ENCODE data around the gene TRAPPC2L. TPM values are rescaled to one million over a fixed set of nuclear protein-coding genes. Genes with fewer than 3 reads are reported as not detected.

TRAPPC2L gene, protein sequence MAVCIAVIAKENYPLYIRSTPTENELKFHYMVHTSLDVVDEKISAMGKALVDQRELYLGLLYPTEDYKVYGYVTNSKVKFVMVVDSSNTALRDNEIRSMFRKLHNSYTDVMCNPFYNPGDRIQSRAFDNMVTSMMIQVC
- total RNA-seq (2014; rRNA removed; shearing (Covaris generic)), result 120 and 125 TPM in 2 replicates

DNA sequence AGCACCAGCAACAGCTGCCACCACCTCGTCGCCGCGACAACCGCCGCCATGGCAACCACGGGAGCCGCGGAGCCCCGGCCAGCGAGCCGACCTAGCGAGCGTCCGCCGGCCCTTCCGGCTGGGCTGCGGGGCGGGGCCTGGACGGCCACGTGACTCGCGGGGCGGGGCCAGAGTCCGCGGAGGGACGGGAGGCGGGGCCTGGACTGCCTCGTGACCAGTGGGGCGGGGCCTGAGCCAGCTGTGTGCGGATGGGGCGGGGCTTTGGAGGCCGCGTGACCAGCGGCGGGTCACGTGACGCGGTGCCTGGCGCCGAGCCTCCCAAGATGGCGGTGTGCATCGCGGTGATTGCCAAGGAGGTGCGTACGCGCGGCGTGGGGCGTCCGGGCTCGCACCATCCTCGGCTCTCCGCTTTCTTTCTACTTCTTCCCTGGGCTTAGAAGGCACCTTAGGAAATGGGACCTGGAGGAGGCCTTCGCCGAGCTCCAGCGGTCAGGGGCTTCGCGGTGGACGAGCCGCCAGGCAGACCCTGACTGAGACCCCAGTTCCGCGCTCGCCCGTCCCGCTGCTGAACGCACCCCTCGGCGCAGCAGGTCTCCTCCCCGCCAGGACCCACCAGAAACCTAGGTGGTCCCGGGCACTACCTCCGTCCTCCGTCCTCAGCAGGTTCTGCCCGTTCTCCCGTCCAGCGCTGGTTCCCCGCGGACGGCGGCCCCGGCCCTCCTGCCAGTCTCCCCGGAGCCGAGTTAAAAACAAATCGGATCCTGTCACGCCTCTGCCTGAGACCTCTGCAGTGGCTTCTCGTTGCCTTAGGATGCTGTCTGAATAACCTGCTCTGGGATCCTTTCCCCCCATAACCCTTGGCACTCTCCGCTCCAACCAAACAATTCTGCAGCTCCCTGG lies at the start of gene TRAPPC2L, which contains the start of gene GALNS:
Gene TRAPPC2L, plus strand, starts transcription at position 300 of the 900 bp plus-strand sequence. Its CDS starts 24 bp downstream, at position 324.
Gene GALNS, minus strand, starts transcription at position 120 of the 900 bp plus-strand sequence. Its CDS starts 70 bp downstream, at position 50.
- peak; percentile 96 for DNase-seq (ENCODE audit: low spot score)

DNA sequence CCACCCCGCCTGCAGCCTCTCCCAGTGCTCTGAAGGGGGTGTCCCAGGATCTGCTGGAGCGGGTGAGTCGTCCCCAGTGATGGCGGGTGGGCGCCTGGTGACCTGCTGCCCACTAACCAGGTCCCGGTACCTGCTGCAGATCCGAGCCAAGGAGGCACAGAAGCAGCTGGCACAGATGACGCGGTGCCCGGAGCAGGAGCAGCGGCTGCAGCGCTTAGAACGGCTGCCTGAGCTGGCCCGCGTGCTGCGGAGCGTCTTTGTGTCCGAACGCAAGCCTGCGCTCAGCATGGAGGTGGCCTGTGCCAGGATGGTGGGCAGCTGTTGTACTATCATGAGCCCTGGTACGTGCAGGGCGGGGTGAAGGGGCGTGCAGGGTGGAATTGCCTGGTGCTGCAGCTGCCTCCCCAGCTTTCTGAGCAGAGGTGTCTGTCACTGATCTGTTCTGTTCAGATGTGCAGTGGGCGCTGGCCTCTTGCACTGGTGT lies 49.7 kb upstream of the TRAPPC2L start:
- DNase-seq (ENCODE audit: low spot score), result no peak

DNA sequence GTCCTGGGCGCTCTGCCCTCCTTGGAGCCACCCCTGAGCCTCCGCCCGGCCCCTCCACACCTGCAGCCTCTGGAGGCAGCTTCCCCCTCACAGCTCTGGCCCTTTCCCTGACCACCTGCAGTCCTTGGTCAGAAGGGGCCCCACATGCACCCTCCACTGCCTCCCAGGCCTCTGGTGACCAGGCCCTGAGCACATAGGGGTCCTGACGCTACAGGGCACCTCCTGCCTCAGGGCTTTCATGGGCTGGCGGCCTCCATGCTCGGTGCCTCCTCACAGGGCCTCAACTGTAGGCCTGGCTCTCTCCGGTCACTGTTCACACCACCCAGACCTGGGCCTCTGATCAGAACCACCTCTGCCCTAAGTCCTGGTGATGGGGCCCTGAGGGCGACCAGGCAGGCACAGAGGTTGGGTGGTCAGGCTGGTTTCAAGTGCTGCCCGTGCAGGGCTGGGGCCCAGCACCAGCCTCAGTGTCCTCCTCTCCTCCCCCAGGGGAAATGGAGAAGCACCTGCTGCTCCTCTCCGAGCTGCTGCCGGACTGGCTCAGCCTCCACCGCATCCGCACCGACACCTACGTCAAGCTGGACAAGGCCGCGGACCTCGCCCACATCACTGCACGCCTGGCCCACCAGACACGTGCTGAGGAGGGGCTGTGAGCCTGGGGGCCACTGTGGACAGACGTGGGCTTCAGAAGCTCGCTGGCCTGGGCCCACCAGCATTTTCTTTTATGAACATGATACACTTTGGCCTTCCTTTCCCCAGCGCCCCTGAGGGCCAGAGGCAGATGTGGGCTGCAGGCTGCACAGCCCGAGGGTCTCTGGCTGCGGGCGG lies 49.1 kb upstream of the TRAPPC2L start:
- no peak for DNase-seq (ENCODE audit: low spot score)

DNA sequence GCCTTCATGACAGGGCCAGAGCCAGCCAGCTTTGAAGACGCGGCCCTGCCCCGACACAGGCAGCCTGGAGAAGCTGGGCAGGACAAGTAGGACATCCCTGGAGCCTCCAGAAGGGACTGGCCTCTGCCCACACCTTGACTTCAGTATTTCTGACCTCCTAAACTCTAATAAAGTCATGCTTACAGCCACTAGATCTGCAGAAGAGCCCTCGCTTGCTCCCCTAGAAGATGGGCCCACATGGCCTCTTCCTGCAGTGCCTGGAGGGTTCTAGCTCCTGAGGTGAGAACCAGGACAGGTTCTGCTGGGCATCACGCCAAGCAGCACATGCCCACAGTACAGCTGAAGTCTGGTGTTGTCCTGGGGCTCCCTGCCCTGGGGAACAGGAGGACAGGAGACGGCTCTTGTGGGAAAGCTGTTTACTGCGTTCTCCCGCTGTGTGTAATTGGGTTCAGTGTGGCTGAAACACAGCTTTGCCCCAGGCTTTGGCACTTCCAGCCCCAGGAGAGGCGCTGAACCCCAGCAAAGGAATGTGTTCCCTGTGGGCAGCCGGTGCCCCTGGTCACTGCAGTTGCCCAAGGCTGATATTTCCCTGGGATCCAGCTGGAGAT lies 47.8 kb upstream of the TRAPPC2L start:
- DNase-seq (ENCODE audit: low spot score), result no peak

DNA sequence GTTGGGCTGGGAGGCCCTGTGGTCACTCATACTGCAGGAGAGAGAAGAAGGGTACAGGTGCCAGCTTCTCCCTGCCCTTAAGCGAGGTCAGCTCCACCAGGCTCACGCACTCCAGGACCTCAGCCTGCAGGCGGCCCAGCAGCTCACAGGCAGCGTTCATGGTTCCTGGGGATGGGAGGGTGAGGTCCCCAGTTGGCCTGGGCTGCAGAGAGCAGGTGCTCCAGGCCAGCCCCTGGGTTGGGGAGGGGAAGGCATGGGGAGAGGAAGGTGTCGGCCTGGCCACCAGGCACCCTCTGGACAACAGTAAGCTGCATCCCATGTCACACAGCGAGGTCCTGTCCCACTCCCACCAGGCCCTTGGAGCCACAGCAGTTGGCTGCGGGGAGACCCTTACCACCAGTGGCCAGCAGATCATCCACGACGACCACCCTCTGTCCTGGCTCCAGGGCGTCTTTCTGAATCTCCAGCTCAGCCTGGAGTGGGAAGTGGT lies 47.2 kb upstream of the TRAPPC2L start:
- no peak for DNase-seq (ENCODE audit: low spot score)

DNA sequence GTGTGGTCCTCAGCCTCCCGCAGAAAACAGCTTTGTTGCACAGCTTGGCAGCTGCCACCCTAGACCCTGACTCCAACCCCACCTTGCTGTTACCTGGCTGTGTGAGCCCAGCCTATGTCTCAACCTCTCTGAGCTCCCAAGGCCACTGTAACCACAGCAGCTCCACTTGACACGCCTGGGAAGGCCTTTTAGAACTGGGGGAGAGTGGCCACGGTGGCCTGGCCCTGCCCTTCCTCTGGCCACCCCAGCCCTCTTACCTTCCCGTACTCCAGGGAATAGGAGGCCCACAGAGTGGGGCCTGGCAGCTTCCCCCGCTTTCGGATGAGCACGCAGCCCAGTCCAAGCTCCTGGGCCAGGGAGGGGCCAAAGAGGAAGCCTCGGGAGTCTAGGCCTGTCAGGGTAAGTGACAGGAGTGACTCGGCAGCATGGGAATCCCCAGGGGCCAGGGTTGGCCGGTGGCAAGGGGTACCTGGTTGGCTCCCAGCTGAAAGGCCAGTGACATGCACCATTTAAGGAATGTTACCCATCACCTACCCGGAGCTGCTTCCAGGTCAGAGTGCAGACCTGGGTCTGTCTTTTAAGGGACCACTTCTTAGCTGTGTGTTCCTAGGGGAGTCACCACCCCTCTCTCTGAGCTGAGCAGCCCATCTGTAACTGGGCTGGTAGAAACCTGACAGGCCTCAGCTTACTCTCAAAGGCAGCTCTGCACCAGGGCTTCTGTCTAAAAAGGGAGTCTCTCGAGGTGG lies 46.6 kb upstream of the TRAPPC2L start:
- DNase-seq (ENCODE audit: low spot score), result no peak

DNA sequence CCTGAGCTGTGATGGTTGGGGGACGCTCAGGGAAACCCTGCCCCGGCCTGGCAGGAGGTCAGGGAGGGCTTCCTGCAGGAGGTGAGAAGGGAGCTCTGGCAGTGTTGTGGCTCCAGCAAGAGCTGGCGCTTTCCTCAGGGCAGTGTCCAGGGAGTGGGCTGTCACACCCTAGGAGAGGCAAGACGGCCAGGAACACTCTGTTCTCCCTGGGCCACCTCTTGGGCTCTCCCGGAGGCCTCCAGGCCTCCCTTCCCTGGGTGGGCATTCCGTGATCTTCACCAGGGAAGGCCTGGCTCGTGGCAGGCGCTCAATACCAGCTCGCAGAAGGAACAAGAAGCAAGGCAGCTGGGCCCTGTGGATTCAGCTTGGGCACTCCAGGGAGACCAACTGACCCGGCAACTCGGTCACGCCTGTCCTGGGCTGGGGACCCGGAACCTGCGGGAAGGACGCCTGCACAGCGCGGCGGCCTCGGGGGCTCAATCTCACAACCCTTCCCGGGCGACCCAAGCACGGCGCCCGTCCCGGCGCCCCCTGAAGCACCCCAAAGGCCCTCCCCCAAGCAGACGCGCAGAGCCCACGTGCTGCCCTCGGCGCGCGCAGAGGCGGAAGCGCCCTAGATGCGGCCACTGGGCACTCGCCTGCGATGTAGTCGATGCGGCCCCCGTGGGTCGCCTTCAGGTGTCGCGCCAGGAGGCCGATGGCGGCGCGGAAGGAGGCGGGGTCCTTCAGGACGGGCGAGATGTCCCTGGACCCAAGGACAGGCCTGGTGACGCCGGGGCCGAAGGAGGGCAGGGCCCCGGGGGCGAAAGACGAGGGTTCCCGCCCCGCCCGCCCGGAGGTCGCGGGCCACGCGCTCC lies 45.8 kb upstream of the TRAPPC2L start:
- DNase-seq (ENCODE audit: low spot score), result peak; percentile 74

DNA sequence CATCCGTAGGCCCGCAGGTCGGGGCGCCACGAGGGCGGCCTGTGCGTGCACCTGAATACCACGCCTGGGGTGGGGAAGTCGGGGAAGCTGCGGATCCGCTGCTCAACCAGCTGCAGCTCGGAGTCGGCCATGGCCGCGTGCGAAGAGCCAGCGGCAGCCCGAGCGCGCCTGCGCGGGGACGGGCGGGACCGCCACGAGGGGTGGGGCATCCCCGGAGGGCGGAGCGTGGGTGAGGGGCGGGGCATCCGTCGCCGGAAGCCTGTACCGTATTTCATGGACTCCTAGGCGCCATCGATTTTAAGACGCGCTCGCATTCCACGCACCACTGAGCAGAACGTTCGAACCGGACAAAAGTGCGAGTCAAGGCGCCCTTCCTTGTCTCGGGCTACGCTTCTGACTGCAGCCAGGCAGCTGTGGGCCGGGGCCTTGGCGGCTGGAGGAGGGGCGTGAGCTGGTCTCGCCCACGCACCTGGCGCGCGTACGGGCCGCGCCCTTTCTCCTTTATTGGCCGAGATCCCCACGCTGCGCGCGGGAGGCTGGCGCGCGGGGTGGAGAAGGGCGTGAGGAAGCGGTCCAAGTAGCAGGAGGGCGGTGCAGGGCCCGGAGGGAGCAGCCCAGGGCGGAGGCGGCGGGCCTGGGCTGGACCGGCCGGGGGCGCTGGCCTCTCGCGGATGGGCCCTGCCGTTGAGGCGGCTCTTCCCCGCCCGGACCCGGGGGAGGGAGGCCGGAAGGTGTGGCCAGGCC lies 45.0 kb upstream of the TRAPPC2L start, which contains the start of gene APRT:
Gene APRT, minus strand, starts transcription at position 160 of the 744 bp plus-strand sequence. Its CDS starts 29 bp downstream, at position 131.
- peak; percentile 92 for DNase-seq (ENCODE audit: low spot score)

DNA sequence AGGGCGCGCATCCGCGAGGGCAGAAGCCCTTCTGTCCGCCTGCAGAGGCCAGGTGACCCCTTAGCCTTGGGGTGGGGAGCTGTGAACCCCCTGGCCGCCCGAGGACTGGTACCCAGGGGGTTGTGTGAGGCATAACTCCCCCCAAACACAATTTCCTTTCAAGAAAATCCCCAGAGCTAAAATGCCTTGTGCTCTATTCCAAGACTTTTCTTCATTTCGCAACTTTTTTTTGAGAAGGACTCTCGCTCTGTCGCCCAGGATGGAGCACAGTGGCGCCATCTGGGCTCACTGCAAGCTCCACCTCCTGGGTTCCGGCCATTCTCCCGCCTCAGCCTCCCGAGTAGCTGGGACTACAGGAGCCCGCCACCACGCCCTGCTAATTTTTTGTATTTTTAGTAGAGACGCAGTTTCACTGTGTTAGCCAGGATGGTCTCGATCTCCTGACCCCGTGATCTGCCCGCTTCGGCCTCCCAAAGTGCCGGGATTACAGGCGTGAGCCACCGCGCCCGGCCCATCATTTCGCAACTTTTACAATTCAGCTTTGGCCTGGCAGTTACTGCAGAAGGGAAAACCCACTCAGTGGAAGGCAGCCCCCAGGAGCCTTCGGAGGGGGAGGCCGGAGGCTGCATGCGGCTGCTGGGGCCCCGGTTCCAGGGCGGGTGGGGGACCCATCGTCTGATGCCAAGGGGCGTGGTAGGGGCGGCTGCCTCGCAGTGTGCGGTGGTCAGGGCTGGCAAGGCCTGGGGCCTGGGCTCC lies 44.2 kb upstream of the TRAPPC2L start:
- peak; percentile 55 for DNase-seq (ENCODE audit: low spot score)

DNA sequence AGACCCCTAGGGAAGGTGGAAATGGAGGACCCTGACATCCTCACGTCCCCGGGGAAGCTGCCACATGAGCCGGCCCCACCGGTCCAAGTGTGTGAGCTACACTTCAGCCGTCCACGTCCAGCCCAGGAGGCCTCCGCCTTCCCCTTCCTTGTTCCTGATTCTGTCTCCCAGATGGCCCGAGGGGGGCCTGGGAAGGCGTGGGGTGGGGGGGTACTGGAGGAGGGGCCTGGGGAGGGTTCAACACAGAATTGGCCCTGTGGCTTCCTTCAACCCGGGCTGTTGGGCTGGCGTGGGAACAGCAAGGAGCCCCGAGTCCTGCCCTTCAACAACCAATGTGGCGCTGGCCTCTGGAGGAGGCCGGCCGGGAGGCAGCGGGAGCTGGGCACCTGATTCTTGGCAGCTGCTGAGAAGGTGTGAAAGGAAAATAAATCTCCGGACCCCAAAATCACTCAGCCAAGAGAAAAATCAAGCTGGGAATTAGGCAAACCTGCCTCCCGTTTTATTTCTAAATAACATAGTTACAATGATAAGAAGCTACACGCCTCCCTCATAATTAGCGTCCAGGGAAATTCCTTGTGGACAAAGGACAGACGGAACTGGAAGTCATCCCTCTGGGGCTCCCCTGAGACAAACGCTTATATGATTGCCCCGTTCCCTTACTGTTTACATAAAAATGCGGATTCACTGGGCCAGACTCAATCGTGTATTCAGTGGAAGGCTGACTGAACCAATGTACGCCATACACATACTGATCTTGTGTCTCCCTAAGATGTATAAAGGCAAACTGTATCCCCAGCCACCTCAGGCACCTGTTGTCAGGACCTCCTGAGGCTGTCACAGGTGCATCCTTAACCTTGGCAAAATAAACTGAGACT lies 43.4 kb upstream of the TRAPPC2L start:
- DNase-seq (ENCODE audit: low spot score), result no peak

DNA sequence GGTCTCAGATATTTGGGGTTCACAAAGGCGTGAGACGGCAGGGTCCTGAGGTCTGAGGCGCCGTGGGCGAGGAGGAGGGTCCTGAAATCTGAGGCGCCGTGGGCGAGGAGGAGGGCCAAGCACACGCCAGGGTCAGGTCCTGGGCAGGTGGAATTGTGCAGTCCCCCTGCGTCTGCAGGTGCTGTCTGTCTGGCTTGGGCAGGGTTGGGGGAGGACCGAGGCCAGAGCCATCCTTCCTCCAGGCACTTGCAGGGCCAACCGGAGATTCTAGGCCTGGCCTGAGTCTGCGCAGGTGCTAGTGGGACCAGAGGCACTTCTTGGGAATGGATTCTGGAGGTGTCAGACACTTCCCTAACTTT lies 42.8 kb upstream of the TRAPPC2L start:
- no peak for DNase-seq (ENCODE audit: low spot score)

DNA sequence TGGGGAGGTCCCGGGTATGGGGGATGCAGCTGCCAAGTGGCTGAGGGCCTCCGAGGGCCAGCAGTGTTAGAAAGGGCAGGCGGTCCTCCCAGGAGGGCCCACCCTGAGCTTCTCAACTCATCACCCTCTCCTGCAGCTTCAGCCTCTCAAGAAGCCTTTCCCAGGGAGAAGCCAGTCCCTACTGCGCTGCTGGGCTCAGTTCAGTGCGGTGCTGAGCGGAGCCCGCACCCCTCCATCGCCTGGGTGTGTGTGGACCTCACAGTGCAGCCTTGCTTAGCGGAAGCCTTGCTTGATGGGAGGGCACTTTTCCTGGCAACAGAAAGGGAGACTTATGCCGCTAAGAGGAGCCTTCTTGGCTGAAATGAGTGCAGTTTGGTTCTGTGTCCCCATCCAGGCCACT lies 41.7 kb upstream of the TRAPPC2L start:
- DNase-seq (ENCODE audit: low spot score), result no peak

DNA sequence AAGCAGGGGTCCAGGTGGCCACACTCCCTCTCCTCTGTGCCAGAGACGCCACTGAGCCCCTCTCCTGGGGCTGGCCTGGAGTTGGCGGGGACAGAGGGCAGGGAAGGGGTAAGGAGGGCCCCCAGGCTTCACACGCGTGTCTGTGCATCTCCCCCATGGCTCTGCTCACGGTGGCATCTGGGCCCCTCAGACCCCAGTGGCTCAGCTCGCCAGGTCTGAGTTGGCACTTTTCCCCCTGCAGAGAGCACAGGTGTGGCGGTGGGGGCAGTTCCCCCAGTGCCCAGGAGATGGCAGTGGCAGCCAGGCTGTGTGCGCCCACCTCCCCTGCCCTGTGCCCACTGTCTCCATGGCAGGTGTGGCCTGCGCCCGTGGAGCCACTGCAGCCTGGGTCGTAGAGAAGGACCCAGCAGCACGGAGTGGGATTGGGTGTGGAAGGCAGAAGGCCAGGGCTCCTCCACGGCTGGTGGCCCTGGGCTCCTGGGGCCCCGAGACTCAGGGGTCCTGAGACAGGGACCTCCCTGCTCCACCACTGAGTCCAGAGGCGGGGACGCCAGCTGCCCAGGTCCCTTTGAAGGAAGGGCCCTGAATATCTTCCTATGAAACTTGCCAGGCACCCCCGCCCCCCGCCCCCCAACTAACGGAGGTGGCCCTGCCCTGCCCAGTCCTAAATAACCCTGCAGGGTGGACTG lies 40.9 kb upstream of the TRAPPC2L start:
- peak; percentile 71 for DNase-seq (ENCODE audit: low spot score)

DNA sequence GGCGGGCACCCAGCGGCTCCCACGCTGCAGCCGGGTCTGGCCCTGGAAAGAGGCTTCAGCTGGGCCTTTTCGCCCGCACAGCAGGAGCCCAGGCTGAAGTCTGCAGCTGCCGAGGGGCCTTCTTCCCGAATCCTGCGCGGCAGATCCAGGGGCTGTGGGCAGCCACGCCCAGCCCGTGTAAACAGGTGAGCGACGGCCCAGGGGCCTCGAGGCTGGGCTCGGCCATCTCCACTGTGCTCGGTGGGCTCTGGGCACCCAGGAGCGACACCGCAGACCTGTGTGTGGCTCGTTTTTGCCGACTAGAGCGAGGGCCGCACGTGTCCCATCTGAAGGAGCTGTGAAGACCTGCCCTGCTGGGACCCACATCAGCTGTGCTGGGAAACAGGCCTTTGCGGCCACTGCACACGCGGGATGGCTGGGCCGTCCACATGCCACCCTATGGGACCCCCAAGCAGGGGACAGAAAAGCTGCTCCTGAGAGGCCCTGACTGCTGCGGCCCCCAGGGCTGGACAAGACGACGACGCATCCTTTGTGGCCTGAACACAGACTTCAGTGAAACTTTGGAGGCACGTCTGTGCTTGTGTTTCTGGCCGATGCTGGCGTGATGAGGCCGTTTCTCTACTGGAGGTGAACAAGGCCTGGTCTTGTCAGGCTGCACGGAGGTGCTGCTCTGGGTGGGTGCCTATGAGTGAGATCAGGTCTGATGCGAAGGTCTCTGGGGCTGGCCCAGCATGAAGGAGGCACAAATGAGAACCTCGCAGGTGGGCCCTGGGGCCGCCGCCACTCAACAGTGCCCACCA lies 40.0 kb upstream of the TRAPPC2L start:
- no peak for DNase-seq (ENCODE audit: low spot score)

DNA sequence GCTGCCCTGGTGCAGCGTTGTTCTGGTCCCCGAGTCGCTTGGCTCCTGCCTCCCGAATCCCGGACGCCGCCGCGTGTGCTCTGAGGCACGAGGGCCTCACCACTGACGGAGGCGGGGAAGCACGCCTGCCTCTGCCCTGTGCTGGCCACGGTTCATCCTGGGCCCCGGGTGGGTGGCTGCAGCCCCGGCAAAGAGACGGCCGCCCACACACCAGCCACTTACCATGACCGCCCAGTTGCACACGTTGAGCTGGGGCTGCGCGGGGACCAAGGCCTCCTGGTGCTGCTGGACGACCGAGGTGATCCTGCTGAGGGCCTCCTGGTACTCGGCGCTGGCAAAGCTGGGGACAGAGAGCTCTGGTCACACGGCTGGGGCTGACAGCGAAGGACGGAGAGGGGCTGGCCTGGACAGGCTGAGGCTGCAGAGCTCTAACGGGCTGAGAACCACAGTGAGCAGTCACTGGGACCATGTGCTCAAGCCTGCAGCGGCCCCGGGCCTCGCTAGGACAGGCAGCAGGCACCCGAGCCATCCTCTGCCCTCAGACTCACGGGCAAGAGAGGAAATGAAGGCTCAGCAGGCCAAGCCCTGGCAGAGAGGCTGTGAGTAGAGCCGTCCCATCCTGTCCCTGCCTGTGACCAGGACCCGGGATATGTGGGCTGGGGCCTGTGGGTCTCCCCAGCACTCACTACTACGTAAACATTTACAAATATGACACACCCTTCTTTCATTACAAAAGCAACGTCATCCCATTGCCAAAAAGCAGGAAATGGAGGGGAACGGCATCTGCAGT lies 38.9 kb upstream of the TRAPPC2L start:
- no peak for DNase-seq (ENCODE audit: low spot score)

Data from HT-29 (cell line).